ENCODE data around the gene SMARCA4. TPM values are rescaled to one million over a fixed set of nuclear protein-coding genes. Genes with fewer than 3 reads are reported as not detected.

SMARCA4 gene
- total RNA-seq, 1 experiment from 2014 or later: 261 TPM

GRCh38 chr19:11020423-11020822 is 59.6 kb downstream of the SMARCA4 start:
- H3K23me2 ChIP-seq (ENCODE audit: insufficient read length, low read depth, low read length, poor library complexity, severe bottlenecking): no peaks in the 10 kb centered on the region
- WGBS (ENCODE audit: extremely low coverage, insufficient read length, low lambda C conversion rate): no CpG with 5 or more reads among the region's 6 CpGs
- H3K4me2 ChIP-seq (ENCODE audit: insufficient read depth, insufficient read length, low read length): no peak overlapping the region
- no peak overlapping the region for H3K4me3 Mint-ChIP-seq
- no peak overlapping the region for H2BK15ac ChIP-seq (ENCODE audit: low read depth, low read length)
- H3K9me3 Mint-ChIP-seq: no peaks in the 10 kb centered on the region; a peak in 1 of 5 replicates
- H3K56ac ChIP-seq (ENCODE audit: insufficient read length, low read depth, low read length): no peak overlapping the region
- no peak overlapping the region for H3T11ph ChIP-seq (ENCODE audit: low read length)
- no peaks in the 10 kb centered on the region for H3K27me3 Mint-ChIP-seq (ENCODE audit: low read depth)
- no peak overlapping the region for H2BK12ac ChIP-seq (ENCODE audit: insufficient read length, low read depth, low read length)
- H3K23ac ChIP-seq (ENCODE audit: insufficient read length, low read depth, low read length): no peak overlapping the region
- DNase-seq: no peak
- H3K27ac Mint-ChIP-seq: no peak overlapping the region
- H3K79me1 ChIP-seq (ENCODE audit: insufficient read depth, low read depth, low read length, poor library complexity, severe bottlenecking): no peaks in the 10 kb centered on the region
- H4K20me1 ChIP-seq (ENCODE audit: control insufficient read depth, insufficient read depth, insufficient read length): no peaks in the 10 kb centered on the region
- no peak overlapping the region for H3K9ac ChIP-seq (ENCODE audit: extremely low read depth, insufficient read length, low read length)
- H4K91ac ChIP-seq (ENCODE audit: insufficient read length, low read depth, low read length): no peak overlapping the region
- H3K79me2 ChIP-seq (ENCODE audit: insufficient read depth, low read length): no peaks in the 10 kb centered on the region
- no peak overlapping the region for H2AK5ac ChIP-seq (ENCODE audit: insufficient read length, low read length)
- H3K4me1 Mint-ChIP-seq: no peaks in the 10 kb centered on the region
- no peaks in the 10 kb centered on the region for H3K4me1 ChIP-seq (ENCODE audit: insufficient read depth, low read length)
- H2BK120ac ChIP-seq (ENCODE audit: low read depth, low read length, poor library complexity, severe bottlenecking): no peak overlapping the region
- no peak for TF ChIP-seq CTCF (conservative IDR thresholded peaks at IDR 0.05)
- H3K18ac ChIP-seq (ENCODE audit: insufficient read length, low read depth, low read length): no peak overlapping the region
- H3K4ac ChIP-seq (ENCODE audit: low read depth, low read length): no peak overlapping the region
- no peak overlapping the region for H3K27ac ChIP-seq (ENCODE audit: insufficient read length, low read depth, low read length)
- no peak overlapping the region for H2BK5ac ChIP-seq (ENCODE audit: insufficient read length, low read length)
- H3K27me3 ChIP-seq (ENCODE audit: insufficient read depth, low read length): no peaks in the 10 kb centered on the region
- no peak overlapping the region for H4K5ac ChIP-seq (ENCODE audit: insufficient read length, low read depth, low read length)
- peaks cover 51 to 96% (median 94%) of the 10 kb centered on the region in 3 experiments; a peak in 6 of 7 replicates for H3K36me3 Mint-ChIP-seq (ENCODE audit: insufficient read depth in 1 of 3, low read depth in 3 of 3)
- no peaks in the 10 kb centered on the region for H3K9me3 ChIP-seq (ENCODE audit: control insufficient read depth, low read depth, low read length)
- no peak overlapping the region for H4K8ac ChIP-seq (replicated peaks; ENCODE audit: insufficient read length, low read depth, low read length)
- no peak overlapping the region for H2AFZ ChIP-seq (ENCODE audit: low read length)
- H3K14ac ChIP-seq (ENCODE audit: insufficient read depth, low read length): no peak overlapping the region
- no peak overlapping the region for H2BK20ac ChIP-seq (ENCODE audit: low read depth, low read length, poor library complexity, severe bottlenecking)
